Gastrocnemius medialis (tissue), 4 donors: ENCODE results near the gene HCFC1. TPM values are rescaled to one million over a fixed set of nuclear protein-coding genes. Genes with fewer than 3 reads are reported as not detected.

Experiments used
- ATAC-seq, 2 donors: fragments of 150-250 bp; one replicate each; pipeline ENCODE4 v1.9.1; 2016
- DNase-seq, 2 donors: peaks; one replicate each; pipeline ENCODE4 v3.0.0-alpha.2; 2019
- H3K27ac ChIP-seq, 4 donors: fragments of 200-600 bp; sonication (generic); 1 replicate in 1 of 4; 2 replicates in 3 of 4; pipeline ENCODE4 v1.5.1; 2016 to 2018; ENCODE audit warnings: mild to moderate bottlenecking in 2 of 4, moderate library complexity in 1 of 4
- H3K27me3 ChIP-seq, 3 donors: fragments of 200-600 bp; sonication (generic) in 2 of 3; 1 replicate in 1 of 3; 2 replicates in 2 of 3; pipeline versions ENCODE4 v1.5.1 to v1.6.0; 2016 to 2019; ENCODE audit warnings: mild to moderate bottlenecking in 1 of 3, moderate library complexity in 1 of 3
- H3K36me3 ChIP-seq, 2 donors: fragments of 200-600 bp; sonication (generic) in 1 of 2; one replicate each; pipeline ENCODE4 v1.5.1; 2017 to 2018
- H3K4me1 ChIP-seq, 2 donors: fragments of 200-600 bp; sonication (generic) in 1 of 2; one replicate each; pipeline ENCODE4 v1.5.1; 2016 to 2017; ENCODE audit warnings: mild to moderate bottlenecking in 2 of 2
- H3K4me3 ChIP-seq, 4 donors: fragments of 200-600 bp; sonication (generic) in 3 of 4; 1 replicate in 1 of 4; 2 replicates in 3 of 4; pipeline ENCODE4 v1.5.1; 2016 to 2019; ENCODE audit warnings: mild to moderate bottlenecking in 2 of 4
- H3K9me3 ChIP-seq, 3 donors: fragments of 200-600 bp; sonication (generic) in 2 of 3; 1 replicate in 1 of 3; 2 replicates in 2 of 3; pipeline ENCODE4 v1.5.1; 2016 to 2019
- POLR2A ChIP-seq, 2 donors: fragments of 450-650 bp; IDR thresholded peaks; one replicate each; pipeline ENCODE4 v1.6.1; 2017; ENCODE audit warnings: antibody characterized with exemption in 2 of 2, mild to moderate bottlenecking in 2 of 2, moderate library complexity in 2 of 2
- in situ Hi-C, 4 donors: fragments of 200-750 bp; cut with MboI; loops; one replicate each; pipeline versions ENCODE4 v1.15.0 to v1.8.0; 2017; ENCODE audit warnings: low sequenced_read_pairs in 4 of 4
- intact Hi-C: fragments of 100-400 bp; cut with DNase I; formaldehyde crosslinking; loops from one replicate; pipeline ENCODE4 v1.15.1; 2023; ENCODE audit warnings: low total_unique reads
- total RNA-seq, 4 donors: library from RNA; depleted of rRNA; stranded (reverse); fragments of >200 nt; gene quantifications; one replicate each; pipeline versions ENCODE4 v1.1.0 to v1.2.3, GENCODE V29; 2016
- TF ChIP-seq, protein P1 (sequence below), 5 experiments: fragments of 450-650 bp in 3 of 5; fragments of 200-600 bp in 2 of 5; sonication (generic) in 2 of 5; IDR thresholded peaks in 4 of 5; conservative IDR thresholded peaks in 1 of 5; 1 replicate in 4 of 5; 2 replicates in 1 of 5; pipeline ENCODE4 v1.5.1; 2016 to 2019; ENCODE audit warnings: antibody characterized with exemption in 5 of 5, mild to moderate bottlenecking in 3 of 5, moderate library complexity in 3 of 5

HCFC1 gene
- total RNA-seq, 4 donors from 2014 or later, result 15.9 to 56.4 (median 51.8) TPM

DNA sequence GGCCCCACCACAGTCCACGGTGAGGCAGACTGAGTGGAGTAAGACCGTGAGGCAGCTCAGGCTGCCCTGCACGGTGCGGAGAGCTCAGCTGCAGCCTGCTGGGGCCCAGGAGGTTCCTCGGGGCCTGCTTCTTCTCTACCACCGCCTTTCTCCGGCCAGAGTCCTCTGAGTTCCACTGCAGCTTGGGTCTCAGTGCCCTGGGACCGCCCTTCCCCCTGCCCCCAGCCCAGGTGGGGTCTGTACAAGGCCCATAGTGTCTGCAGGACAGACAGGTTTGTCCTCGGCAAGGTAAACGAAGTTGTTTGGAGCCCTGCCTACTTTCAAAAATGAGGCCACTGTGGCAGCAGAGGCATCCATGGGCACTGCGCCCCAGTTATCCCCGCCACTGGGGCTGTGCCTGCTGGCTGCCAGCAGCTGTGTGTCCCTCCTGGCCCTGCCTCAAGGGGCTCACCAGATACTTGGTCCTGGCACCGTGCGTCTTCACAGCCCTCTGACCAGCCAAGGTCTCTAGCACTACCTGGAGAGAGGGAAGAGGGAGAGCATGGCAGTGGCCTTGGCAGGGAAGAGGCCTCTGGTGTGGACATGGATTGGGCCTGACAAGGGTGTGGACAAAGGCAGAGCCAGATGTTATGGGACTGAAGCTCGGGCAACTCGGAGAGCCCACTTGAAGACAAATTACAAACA, 44.1 kb upstream of the HCFC1 start:
- Histone ChIP-seq H3K27me3 (no peaks in the 10 kb centered on the region), H3K36me3 (peaks cover 0 to 20% of the 10 kb centered on the region in 2 donors), H3K9me3 (no peaks in the 10 kb centered on the region), H3K27ac (no peak overlapping the region), H3K4me3 (no peak overlapping the region), H3K4me1 (peaks cover 4 to 6% of the 10 kb centered on the region in 2 donors)
- TF ChIP-seq POLR2A (IDR thresholded peaks at IDR 0.05), result no peak
- TF ChIP-seq, protein P1, sequence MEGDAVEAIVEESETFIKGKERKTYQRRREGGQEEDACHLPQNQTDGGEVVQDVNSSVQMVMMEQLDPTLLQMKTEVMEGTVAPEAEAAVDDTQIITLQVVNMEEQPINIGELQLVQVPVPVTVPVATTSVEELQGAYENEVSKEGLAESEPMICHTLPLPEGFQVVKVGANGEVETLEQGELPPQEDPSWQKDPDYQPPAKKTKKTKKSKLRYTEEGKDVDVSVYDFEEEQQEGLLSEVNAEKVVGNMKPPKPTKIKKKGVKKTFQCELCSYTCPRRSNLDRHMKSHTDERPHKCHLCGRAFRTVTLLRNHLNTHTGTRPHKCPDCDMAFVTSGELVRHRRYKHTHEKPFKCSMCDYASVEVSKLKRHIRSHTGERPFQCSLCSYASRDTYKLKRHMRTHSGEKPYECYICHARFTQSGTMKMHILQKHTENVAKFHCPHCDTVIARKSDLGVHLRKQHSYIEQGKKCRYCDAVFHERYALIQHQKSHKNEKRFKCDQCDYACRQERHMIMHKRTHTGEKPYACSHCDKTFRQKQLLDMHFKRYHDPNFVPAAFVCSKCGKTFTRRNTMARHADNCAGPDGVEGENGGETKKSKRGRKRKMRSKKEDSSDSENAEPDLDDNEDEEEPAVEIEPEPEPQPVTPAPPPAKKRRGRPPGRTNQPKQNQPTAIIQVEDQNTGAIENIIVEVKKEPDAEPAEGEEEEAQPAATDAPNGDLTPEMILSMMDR (IDR thresholded peaks at IDR 0.05 in 4 of 5, conservative IDR thresholded peaks at IDR 0.05 in 1 of 5), result no peak
- in situ Hi-C loops, result no loop called here
- no peak for DNase-seq
- ATAC-seq, result no peak
- intact Hi-C loops, result no loop called here

DNA sequence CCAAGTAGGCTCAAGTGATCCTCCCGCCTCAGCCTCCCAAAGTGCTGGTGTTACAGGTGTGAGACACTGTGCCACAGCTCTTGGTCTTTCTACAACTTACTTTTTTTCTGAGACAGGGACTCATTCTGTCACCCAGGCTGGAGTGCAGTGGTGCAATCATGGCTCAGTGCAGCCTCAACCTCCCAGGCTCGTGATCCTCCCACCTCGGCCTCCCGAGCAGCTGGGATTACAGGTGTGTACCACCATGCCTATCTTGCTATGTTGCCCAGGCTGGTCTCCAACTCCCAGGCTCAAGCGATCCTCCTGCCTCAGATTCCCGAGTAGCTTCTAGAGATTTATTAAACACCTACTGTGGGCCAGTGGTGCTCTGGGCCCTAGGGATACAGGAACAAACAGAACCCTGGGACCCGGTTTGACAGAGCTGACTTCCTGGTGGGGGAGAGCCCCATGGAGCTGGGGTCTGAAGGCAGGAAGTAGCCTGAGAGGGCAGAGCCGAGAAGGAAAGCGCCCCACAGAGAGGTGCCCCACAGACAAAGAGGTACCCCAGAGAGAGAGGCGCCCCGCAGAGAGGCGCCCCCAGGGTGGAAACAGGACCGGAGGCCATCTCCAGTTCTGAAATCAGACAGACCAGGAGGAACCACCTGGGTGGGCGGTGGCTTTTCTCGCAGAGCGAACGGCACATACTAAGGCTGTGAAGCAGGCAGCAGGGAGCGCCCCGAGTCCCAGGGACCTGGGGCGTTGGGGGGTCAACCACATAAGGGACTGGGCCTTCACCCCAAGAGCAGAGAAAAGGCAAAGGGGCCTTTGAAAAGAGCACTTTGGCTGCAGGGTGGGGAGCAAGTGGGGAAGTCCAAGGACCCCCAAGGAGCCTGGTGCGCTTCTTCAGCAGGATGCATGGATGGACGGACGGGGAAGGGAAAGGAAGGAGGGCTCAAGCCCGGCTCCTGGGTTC, 43.1 kb upstream of the HCFC1 start:
- H3K36me3 ChIP-seq, result peaks cover 0 to 20% of the 10 kb centered on the region in 2 donors
- no peak overlapping the region for H3K27ac ChIP-seq
- TF ChIP-seq, protein P1 (IDR thresholded peaks at IDR 0.05 in 4 of 5, conservative IDR thresholded peaks at IDR 0.05 in 1 of 5), result no peak
- TF ChIP-seq POLR2A (IDR thresholded peaks at IDR 0.05), result no peak
- H3K4me3 ChIP-seq, result no peak overlapping the region
- in situ Hi-C loops (loop anchor here in 1 of 4 donors (5.0 kb wide), 1 partner anchor 38 kb away; no protein-coding TSS in a partner anchor), intact Hi-C loops (no loop called here)
- no peaks in the 10 kb centered on the region for H3K27me3 ChIP-seq
- H3K4me1 ChIP-seq, result peaks cover 4 to 7% of the 10 kb centered on the region in 2 donors
- ATAC-seq, result no peak
- no peaks in the 10 kb centered on the region for H3K9me3 ChIP-seq
- DNase-seq, result no peak

DNA sequence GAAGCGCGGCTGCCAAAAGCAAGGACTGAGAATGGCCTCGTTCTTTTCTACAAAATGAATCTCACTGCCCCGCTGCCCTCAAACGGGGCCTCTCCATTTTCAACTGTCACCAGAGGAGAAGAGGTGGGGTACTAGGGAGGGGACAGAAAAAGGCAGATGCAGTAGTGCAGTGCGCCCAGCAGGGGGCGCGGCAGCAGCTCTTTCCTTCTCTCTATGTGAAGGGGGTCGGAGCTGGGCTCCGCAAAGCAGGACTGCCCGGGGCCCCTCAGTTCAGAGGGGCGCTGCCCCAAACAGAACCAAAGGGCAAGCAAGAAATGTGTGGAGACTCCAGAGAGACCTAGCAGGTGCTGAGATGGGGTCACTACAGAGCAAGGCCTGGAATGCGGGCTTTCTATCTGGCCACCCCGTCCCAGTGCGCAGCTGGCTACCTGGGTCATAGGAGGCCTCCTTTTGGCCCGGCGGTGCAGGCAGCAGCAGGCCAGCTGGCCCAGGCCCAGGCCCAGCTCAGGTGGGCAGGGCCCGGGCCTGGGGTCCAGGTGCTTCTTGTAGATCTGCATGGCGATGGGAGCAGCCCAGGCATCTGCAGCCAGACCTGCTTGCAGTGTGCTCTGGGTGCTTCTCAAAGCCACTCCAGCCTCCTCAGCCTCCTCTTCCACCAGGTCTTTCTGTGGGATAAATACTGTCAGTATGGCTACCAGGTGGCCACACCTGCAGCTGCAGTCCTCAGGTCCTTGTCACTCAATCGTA, 42.2 kb upstream of the HCFC1 start:
- Histone ChIP-seq H3K9me3 (no peaks in the 10 kb centered on the region), H3K4me1 (peaks cover 5 to 6% of the 10 kb centered on the region in 2 donors), H3K27me3 (no peaks in the 10 kb centered on the region), H3K27ac (no peak overlapping the region), H3K4me3 (no peak overlapping the region), H3K36me3 (peaks cover 0 to 20% of the 10 kb centered on the region in 2 donors)
- TF ChIP-seq, protein P1 (IDR thresholded peaks at IDR 0.05 in 4 of 5, conservative IDR thresholded peaks at IDR 0.05 in 1 of 5), result peak; percentile 63 to 91 (median 87)
- no peak for TF ChIP-seq POLR2A (IDR thresholded peaks at IDR 0.05)
- DNase-seq, result no peak
- in situ Hi-C loops, result loop anchor here in 1 of 4 donors (5.0 kb wide), 1 partner anchor 39 kb away; no protein-coding TSS in a partner anchor
- ATAC-seq, result no peak
- intact Hi-C loops, result loop anchor here (1.0 kb wide), 1 partner anchor 36 kb away; no protein-coding TSS in a partner anchor

DNA sequence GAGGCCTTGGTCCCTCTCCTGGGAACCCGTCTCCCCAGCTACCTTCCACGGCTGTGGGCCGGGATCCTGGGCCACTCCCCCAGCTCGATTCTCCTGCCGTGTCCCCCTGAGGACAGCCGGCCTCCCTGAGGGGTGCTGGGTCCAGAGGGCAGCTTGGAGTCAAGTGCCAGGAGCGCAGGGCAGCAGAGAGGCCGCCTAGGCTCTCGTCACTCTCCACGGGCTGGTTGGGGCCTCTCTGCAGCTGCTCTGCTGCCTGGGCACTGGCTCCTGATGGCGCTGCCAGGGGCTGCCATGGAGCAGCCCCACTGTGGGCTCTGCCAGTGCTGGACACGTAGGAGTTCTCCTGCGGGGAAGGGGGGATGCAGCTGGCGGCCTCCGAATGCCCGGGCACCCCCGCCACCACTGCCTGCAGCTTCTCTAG, 41.4 kb upstream of the HCFC1 start:
- H3K4me1 ChIP-seq, result peaks cover 3 to 6% of the 10 kb centered on the region in 2 donors
- DNase-seq (no peak), ATAC-seq (no peak)
- intact Hi-C loops (loop anchor here (1.0 kb wide), 1 partner anchor 36 kb away; no protein-coding TSS in a partner anchor), in situ Hi-C loops (loop anchor here in 1 of 4 donors (5.0 kb wide), 1 partner anchor 39 kb away; no protein-coding TSS in a partner anchor)
- no peak for TF ChIP-seq POLR2A (IDR thresholded peaks at IDR 0.05)
- TF ChIP-seq, protein P1 (IDR thresholded peaks at IDR 0.05 in 4 of 5, conservative IDR thresholded peaks at IDR 0.05 in 1 of 5), result no peak
- H3K36me3 ChIP-seq, result peaks cover 0 to 20% of the 10 kb centered on the region in 2 donors
- H3K9me3 ChIP-seq, result no peaks in the 10 kb centered on the region
- no peak overlapping the region for H3K4me3 ChIP-seq
- peak overlapping the region in 1 of 4 donors; percentile 6 for H3K27ac ChIP-seq
- no peaks in the 10 kb centered on the region for H3K27me3 ChIP-seq
